Inflammatory macrophage treated with lipopolysaccharide for 1 hour (primary cell): ENCODE results near the gene HS3ST6.
A peak's percentile ranks its signal among the peaks of the same experiment; 100 is the strongest.
"Not testable (repeated sequence)": the region's sequence is repeated elsewhere in the genome, so short reads cannot be mapped to it uniquely, and the experiment has no call there.

Experiments used
- DNase-seq, 2 donors: peaks; one replicate each; pipeline ENCODE4 v3.0.0-alpha.2; 2020 to 2022

Gene HS3ST6

DNA sequence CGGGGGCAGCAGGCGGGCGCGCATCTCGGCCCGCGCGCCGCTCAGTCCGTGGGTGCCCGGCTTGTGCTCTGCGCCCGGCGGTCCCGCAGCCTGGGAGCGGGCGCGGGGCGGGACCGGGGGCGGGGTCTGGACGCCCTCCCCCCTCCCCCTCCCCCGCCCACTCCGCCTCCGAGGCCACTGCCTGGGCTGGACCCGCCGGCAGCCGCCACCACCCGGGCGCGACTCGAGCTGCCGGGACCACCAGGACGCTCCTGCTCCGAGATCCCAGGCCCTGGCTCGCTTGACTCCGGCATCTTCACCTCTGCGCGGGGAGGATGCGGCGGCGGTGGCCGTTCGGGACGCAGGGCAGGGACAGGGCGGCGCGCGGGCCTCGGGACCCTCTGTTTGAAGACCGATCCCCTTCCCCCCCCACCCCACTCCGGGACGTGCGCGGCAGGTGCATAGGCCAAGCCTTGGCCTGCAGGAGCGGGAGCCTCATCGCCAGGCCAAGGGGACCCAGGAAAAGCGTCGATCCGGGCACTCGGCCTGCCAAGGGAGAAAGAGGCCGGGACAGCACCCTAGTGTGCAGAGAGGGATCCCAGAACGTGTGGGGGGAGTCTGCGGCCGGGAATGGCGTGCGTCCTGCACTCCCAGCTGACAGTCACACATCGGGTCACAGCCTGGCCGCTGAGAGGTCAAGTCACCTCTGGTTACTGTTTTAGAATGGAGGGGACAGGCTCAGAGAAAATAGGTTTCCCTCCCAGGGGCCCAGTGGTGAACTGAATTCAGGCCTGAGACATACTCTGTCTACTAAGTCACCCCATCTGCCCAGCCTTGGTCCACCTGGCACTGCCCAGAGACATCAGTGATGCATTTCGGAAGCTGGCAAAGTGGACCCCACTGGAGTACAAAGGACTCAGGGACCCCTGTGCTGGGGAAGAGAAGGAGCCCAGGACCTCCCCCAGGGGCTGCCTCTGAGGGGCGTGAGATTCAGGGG is at the start of gene HS3ST6:
Gene HS3ST6, minus strand, starts transcription at position 65 of the 976 bp plus-strand sequence. CDS start 92 bp downstream, outside the sequence.
- no peak for DNase-seq

DNA sequence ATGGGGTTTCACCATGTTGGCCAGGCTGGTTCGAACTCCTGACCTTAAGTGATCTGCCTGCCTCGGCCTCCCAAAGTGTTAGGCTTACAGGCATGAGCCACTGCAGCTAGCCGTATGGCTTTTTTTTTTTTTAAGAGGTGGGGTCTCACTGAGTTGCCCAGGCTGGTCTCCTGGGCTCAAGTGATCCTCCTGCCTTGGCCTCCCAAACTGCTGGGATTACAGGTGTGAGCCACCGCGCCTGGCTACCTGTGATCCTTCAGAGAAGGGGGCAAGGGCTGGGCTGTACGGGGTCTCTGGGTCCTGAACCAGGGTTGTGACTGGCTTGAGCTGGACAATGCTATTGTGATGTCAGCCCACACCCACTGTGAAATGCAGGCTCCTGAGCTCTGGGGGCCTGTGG is 48.2 kb upstream of the HS3ST6 start, which contains the start of gene RNF151:
Gene RNF151, plus strand, starts transcription at position 397 of the 400 bp plus-strand sequence. CDS start 26 bp downstream, outside the sequence.
- DNase-seq: no peak

DNA sequence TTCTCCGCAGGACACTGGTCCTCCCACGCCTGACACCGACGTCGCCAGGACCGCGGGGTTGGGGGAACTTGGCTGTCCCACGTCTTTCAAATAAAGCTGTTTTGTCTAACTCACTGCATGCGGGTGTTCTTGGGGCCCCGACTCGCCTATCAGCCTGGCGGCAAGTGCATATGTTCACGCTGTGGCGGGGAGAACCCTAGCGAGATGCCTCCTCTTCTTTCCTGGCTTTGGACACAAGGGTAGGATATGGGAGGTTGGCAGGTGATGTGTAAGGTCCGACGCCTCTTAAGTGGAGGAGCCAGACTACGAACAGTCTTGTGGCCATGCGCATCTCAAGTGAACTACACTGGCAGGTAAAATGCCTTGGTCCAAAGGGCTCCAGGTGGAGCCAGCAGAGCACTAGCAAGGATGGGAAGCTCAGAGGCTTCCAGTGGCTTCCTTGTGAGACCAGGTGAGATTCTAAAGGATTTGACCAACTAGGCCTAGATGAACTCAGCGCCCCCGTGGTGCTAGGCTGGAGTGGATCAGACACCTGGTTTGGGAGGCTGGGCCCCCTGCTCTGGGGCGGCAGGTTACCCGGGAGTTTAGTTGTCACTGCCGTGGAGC is 47.3 kb upstream of the HS3ST6 start:
- no peak for DNase-seq

DNA sequence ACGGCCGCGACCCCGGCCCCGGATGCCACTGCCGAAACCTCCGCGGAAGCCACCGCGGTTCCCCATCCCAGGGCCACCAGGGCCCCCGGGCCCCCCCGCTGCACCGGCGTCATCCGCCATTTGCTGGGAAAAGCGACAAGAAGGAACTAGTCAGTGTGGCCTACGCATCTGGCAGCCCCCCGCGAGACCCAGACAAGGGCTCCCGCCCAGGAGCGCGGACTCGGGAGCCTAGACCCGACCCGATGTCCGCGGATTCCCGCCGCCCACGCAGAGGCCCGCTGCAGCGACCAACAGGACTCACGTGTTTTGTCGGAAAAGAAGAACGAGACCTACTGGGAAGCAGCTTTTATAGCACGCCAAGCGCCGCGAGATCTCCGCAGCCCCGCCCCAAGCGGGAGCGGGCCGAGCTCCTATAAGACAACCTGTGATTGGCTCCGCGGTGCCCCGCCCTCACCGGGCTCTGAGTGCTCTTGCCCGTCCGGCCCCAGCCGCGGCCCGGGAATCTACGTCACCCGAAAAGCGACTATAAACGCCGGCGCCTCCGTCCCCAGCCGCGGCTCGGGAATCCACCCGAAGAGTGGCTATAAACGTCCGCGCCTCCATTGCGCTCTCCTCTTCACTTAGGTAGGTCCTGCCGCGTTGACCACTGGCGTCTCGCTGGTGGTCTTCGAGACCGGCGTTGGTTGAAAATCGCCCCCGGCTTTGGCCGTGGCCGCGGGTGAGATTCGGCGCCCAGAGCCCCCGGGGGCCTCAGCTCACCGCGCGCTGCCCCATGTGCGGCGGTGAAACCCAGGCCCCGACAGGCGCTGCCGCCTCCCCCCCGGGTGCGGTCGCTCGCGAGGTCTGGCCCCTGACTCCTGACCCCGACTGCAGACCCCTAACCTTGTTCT is 46.5 kb upstream of the HS3ST6 start, which contains the start of gene RPS2:
Gene RPS2, minus strand, starts transcription at position 321 of the 890 bp plus-strand sequence. Its CDS starts 201 bp downstream, at position 120.
- peak; percentile 98 to 100 for DNase-seq

DNA sequence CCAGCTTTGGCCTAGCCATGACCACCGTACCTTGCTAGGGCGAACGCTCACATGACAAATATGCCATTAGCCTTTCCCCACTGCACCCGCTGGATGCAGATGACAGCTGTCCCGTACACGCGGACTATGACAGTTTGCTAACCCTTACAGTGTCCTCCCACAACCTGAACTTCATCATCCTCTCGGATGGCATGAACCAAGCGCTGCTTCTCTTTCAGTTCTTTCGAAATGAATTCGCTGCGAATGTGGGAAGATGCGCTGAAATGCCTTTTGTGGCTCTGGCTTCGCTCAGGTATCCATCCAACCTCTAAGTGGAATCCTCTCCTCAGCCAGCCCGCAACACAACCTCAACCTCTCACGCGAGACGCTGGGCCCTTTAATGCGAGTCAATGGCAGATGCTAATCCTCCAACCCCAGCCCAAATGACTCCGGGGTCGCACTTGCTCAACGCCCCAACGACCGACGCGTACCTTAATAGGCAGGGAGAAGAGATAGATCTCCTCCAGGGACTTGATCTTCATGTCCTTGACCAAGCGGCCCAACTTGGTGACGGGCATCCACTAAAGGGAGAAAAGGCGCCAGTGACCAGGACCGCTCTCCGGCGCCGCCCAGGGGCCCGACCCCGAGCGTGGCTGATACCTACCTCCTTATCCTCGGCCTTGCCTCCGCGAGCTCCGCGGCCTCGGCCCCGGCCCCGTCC is 45.7 kb upstream of the HS3ST6 start:
- peak; percentile 17 to 44 for DNase-seq

DNA sequence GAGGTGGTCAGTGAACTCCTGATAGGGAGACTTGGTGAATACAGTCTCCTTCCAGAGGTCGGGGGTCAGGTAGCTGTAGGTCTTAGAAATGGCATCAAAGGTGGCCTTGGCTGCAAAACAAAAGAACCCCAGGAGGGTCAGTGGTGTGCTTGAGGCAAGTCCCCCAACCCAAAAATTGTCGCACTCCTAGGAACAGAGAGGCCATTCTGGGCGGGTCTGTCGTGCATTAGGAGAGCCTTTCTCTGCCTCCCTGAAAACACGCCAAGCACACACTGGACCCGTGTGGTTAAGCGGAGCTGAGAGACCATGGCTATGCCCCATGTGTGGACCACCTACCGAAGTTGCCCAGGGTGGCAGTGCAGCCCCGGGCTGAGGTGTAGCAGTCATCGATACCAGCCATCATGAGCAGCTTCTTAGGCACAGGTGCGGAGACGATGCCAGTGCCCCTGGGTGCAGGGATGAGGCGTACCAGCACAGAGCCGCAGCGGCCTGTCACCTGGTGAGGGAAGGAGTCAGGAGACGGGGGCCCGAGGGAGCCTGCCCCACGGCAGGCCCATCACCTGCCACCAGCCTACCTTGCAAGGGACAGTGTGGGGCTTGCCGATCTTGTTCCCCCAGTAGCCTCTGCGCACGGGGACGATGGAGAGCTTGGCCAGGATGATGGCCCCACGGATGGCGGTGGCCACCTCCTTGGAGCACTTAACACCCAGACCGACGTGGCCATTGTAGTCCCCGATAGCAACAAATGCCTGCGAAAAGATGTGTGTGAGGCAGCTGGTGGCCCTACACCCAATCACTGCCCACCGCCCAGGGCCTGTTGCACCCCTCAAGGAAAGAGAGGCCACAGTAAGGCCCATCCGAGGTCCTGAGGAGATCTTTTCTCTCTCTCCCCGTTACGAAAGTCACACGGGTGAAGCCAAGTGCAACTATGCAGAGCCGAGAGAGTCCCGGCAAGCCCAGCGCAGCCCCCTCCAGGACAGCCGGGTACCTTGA is 44.2 kb upstream of the HS3ST6 start:
- DNase-seq: not testable (repeated sequence)

DNA sequence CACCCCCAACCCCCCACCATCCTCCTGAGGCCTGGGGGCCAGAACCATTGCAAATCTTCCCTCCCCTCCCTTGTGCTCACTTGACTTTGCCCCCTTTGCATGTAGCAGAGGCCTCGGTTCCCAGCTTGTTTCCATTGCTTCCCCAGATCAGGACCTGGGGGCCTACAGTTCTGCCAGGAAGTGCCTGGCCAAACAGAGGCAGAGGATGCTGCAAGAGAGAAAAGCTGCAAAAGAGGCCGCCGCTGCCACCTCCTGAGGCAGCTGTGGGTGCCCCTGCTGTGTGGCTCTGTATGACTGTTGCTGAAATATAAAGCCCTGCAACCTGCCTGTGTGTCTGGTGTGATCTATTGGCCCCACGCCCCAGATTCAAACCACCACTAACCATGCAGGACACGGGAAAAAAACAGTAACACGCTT is 43.4 kb upstream of the HS3ST6 start:
- DNase-seq: no peak

DNA sequence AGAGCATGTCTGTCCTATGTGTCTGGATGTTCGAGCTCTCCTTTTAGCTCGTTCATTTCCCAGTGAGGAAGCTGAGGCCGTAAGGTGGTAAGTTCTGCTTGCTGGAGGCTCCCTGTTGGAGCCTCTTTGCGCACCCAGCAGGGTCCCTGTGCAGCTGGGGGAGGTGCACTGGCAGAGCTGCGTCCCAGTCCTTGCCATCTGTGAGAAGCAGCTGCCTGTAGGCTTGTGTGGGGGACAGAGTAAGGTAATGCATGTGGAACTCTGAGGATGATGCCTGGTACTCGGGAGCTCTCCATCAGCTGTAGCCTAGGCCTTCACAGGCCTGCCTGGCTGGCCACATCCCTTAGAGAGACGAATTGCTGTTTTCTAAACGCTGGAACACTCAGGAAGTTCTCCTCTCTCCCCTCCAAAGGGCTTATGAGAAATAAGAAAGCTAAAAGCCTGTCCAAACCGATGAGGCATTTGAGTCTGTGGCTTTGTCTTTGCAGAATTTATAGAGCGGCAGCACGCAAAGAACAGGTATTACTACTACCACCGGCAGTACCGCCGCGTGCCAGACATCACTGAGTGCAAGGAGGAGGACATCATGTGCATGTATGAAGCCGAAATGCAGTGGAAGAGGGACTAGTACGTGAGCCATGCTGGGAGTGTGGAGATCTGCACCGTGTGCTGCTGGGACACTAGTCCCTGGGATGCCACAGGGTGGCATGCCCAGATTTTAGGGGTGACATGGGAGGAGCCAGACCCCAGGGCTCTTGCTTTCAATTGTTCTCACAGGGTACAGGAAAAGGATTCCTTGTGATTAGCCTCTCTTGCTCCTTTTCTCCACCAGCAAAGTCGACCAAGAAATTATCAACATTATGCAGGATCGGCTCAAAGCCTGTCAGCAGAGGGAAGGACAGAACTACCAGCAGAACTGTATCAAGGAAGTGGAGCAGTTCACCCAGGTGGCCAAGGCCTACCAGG is 42.7 kb upstream of the HS3ST6 start:
- no peak for DNase-seq

DNA sequence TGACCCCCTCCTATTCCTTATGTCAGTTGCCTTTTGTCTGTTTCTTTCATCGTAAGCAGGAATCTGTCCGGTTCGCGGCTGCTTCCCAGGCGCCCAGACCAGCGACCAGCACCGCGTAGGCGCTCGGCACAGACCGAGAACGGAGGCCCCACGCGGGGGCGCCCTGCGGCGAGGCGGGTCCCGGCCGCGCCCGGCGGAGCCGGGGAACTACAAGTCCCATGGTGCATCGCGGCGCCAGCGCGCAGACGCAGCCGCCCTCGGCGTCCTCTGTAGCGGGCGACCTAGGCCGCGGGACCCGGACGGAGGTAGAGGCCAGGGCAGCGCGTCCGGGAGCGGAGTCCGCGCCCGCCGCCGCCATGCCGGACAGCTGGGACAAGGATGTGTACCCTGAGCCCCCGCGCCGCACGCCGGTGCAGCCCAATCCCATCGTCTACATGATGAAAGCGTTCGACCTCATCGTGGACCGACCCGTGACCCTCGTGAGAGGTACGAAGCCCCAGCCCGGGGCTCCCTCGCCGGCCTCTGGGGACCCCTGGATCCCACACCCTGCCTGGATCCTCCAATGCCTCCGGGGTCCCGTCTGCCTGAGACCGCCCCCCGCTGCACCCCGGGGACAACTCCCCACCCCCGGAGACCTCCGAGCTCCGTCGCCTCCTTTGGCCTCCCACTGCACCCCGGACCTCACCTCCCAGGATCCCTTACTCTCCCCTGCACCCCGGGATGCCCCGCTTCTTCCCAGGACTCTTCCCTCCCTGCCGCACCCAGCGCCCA is 41.2 kb upstream of the HS3ST6 start, which contains the start of gene NDUFB10:
Gene NDUFB10, plus strand, starts transcription at position 270 of the 771 bp plus-strand sequence. Its CDS starts 87 bp downstream, at position 357.
- DNase-seq: peak; percentile 86 to 95

DNA sequence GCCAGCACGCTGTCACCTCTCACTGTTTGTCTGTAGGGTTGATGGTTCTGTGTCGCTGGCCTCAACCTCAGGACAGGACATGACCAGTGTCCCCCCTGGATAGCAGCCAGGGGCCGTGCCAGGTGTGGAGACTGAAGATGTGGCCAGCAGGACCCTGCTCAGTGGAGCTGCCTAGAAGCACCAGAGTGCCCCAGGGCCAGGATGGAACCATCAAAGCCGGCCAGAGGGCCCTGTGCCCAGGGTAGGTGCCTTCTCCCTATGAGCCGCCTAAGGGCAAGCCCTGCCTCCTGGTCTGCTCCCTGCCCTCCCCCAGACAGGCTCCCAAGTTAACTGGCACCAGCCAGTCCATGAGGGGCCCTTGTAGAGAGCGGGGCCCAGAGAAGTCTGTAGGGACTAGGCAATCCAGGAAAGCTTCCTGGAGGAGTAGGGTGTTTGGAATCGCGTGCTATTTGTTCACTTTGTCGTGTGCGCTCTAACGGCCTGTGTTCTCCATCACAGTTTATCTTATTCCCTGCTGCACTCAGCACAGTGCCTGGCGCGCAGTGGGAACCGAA is 40.6 kb upstream of the HS3ST6 start:
- DNase-seq: no peak

DNA sequence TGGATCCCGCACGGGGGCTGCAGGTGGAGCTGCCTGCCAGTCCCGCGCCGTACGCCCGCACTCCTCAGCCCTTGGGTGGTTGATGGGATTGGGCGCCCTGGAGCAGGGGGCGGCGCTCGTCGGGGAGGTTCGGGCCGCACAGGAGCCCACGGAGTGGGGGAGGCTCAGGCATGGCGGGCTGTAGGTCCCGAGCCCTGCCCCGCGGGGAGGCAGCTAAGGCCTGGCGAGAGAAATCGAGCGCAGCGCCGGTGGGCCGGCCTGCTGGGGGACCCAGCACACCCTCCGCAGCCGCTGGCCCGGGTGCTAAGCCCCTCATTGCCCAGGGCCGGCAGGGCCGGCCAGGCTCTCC is 39.9 kb upstream of the HS3ST6 start:
- DNase-seq: not testable (repeated sequence)

DNA sequence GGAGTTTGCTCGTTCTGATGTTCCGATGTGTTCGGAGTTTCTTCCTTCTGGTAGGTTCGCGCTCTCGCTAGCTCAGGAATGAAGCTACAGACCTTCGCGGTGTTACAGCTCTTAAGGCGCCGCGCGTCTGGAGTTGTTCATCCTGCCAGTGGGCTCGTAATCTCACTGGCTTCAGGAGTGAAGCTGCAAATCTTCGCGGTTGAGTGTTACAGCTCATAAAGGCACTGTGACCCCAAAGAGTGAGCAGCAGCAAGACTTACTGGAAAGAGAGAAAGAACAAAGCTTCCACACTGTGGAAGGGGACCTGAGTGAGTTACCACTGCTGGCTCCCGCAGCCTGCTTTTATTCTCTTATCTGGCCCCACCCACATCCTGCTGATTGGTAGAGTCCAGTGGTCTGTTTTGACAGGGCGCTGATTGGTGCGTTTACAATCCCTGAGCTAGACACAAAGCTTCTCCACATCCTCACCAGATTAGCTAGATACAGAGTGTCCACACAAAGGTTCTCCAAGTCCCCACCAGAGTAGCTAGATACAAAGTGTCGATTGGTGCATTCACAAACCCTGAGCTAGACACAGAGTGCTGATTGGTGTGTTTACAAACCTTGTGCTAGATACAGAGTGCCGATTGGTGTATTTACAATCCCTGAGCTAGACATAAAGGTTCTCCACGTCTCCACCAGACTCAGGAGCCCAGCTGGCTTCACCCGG is 39.4 kb upstream of the HS3ST6 start:
- DNase-seq: not testable (repeated sequence)

DNA sequence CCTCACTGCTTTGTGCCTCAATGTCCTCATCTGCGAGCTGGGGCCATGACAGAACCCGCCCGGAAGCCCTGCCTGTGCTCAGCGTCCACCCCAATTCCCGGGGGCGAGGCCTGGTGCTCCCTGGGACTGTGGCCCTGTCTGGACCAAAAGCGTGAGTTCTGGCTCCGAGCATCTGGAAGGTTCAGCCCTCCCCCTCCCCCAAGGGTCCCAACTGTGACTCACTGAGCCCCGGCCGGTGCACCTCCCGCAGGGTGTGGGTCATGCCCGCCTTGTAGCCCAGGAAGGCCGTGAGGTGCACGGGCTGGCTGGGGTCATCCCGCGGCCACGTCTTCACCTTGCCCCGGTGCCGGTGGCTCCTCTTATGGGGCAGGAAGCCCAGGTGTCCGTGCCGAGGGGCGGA is 35.5 kb upstream of the HS3ST6 start:
- no peak for DNase-seq

DNA sequence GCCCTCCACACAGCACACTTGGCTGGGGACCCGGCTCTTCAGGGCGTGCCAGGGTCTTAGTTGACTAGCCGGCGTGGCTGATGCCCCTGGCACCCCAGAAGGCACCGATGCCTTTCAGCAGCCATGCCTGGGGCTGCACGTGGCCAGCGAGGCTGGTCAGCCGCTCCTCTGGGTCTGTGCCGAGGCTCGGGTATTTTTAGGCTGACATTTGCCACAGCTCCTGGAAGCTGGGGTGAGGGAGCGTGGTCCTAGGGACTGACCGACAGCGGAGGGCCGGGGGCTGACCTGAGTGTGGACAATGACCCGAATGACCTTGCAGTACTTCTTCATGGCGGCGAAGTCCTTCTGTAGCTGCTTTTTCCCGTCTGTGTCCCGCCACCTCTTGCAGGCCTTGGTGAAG is 32.3 kb upstream of the HS3ST6 start:
- DNase-seq: no peak

DNA sequence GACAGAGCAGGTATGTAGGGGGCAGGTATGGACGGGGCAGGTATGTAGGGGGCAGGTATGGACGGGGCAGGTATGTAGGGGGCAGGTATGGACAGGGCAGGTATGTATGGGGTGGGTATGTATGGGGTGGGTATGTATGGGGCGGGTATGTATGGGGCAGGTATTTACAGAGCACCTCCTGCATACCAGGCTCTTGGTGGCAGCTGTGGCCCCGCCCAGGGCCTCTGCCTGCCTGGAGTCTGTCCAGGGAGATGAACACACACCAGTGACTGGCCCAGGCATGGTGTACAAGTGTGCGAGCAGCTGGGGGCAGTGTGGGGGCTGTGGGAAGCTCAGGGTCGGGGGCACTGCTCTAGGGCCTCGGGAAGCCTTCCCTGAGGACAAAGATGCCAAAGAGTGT is 31.8 kb upstream of the HS3ST6 start:
- no peak for DNase-seq

DNA sequence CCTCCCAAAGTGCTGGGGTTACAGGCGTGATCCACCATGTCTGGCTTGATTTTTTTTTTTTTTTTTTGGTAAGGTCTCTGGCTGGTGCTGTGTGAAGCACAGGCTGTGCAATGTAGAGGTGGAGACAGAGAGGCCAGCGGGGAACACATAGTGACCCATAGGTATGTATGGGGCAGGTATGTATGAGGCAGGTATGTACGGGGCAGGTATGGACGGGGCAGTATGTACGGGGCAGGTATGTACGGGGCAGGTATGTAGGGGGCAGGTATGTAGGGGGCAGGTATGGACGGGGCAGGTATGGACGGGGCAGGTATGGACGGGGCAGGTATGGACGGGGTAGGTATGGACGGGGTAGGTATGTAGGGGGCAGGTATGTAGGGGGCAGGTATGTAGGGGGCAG is 31.3 kb upstream of the HS3ST6 start:
- no peak for DNase-seq

DNA sequence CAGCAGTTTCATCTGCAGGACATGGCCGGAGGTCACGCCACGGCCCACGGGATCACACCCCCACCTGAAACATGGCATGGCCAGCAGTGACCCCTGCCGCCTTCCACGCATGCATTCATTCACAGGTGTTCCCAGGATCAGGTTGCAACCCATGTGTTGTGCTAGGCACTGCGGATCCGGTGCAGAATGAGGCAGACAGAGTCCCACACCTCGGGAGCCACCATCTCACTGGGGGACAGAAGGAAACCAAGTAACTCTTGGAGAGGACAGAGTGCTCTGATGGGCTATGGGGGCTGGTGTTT is 29.1 kb upstream of the HS3ST6 start:
- no peak for DNase-seq
